Large intestine (tissue), 3 donors: ENCODE measurements around the gene ATP13A3. TPM values are rescaled to one million over a fixed set of nuclear protein-coding genes. Genes with fewer than 3 reads are reported as not detected.

Experiments used
- DNase-seq, 2 donors: peaks; one replicate each; pipeline versions ENCODE4 v3.0.0 to v3.0.0-alpha.2; 2013
- H3K27ac ChIP-seq: one replicate; pipeline ENCODE4 v1.5.1; 2013; ENCODE audit warnings: low read length
- H3K27me3 ChIP-seq: 2 replicates; pipeline ENCODE4 v1.6.1; 2013; ENCODE audit warnings: low read length; ENCODE audit not compliant: control insufficient read depth, insufficient read depth
- H3K36me3 ChIP-seq: 2 replicates; pipeline ENCODE4 v1.6.1; 2013; ENCODE audit warnings: low read length; ENCODE audit not compliant: control insufficient read depth, insufficient read depth
- H3K4me1 ChIP-seq: one replicate; pipeline ENCODE4 v1.6.1; 2013; ENCODE audit warnings: low read length; ENCODE audit not compliant: control insufficient read depth, insufficient read depth
- H3K4me3 ChIP-seq: one replicate; pipeline ENCODE4 v1.5.1; 2013; ENCODE audit warnings: low read length
- H3K9me3 ChIP-seq: one replicate; pipeline ENCODE4 v1.6.1; 2013; ENCODE audit warnings: mild to moderate bottlenecking, low read depth, low read length, moderate library complexity; ENCODE audit not compliant: control insufficient read depth
- WGBS: methylation state at CpG from one replicate; pipeline ENCODE4 v1.1.5; 2013; ENCODE audit warnings: low lambda C conversion rate; ENCODE audit not compliant: insufficient coverage; 5-methylcytosine and 5-hydroxymethylcytosine counted together
- polyA plus RNA-seq: library from polyadenylated mRNA; unstranded; fragments of 120-200 nt; gene quantifications from one replicate; pipeline ENCODE4 v1.2.1, GENCODE V29; 2013

ATP13A3 gene
- polyA plus RNA-seq, 1 donor, result 64.6 TPM

DNA sequence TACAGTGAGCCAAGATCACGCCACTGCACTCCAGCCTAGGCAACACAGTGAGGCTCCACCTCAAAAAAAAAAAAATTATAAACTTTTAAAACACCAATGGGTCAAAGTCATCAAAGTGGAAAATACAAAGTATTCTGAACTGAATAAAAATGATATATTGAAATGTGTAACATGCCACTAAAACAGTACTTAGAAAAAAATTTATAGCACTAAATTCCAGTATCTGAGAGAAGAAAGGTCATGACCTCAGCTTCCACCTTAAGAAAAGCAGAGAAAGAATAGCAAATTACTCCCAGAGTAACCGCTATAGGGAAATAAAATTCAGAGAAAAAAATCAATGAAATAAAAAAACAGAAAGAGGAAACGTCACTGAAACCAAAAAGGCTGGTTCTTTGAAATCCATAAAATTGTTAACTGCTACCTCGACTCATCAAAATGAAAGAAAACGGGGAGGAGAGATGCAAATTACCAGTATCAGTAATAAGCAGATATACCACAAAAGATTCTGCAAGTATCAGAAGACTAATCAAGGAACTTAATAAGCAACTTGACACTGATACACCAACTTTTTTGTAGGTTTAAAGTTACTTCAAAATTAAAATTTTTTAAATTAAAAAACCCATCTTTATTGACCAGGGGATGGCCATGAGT lies 20.8 kb downstream of the ATP13A3 start:
- Histone ChIP-seq H3K9me3 (no peaks in the 10 kb centered on the region), H3K36me3 (no peaks in the 10 kb centered on the region), H3K27me3 (no peaks in the 10 kb centered on the region), H3K4me3 (no peak overlapping the region), H3K4me1 (no peaks in the 10 kb centered on the region), H3K27ac (no peak overlapping the region)
- no peak for DNase-seq
- 64% methylated on average over 3 of the region's 5 CpGs for WGBS

DNA sequence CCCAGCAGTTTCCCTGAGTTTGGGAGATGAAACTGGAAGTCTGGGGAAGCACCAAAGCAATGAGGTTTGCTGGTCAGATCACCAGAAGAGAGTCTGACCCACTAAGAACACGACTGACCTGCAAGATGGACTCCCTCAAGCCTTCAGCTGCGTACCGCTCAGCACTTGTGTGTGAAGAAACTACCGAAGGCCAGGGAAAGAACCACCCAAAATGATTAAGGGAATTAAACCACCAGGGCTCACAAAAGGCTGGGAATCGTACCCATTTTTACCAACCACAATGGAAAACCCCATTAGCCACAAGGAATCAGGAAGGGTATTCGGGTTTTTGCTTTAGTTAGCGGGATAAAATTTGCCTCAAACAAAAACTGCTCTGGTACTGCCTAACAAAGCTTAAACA lies 21.6 kb downstream of the ATP13A3 start:
- DNase-seq, result no peak
- H3K4me1 ChIP-seq, result no peaks in the 10 kb centered on the region
- H3K27ac ChIP-seq, result no peak overlapping the region
- H3K9me3 ChIP-seq, result no peaks in the 10 kb centered on the region
- H3K4me3 ChIP-seq, result no peak overlapping the region
- peaks cover 4% of the 10 kb centered on the region for H3K36me3 ChIP-seq
- H3K27me3 ChIP-seq, result no peaks in the 10 kb centered on the region
- WGBS, result no CpG with 5 or more reads among the region's 7 CpGs

DNA sequence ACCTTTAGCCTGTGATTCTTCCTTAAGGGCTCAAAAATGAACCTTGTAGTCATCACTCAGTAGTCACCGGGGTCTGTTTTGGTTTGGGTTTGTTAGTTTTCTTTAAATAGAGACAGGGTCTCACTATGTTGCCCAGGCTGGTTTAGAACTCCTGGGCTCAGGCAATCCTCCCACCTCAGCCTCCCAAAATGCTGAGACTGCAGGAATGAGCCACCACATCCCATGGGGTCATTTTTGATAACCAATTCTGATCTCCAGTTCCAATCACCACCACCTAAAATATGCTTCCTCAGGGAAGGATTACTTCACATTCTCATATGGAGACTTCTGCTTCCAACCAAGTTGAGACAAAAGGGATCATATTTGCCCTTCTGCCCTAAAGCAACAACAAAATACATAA lies 22.1 kb downstream of the ATP13A3 start:
- no peak overlapping the region for H3K4me3 ChIP-seq

DNA sequence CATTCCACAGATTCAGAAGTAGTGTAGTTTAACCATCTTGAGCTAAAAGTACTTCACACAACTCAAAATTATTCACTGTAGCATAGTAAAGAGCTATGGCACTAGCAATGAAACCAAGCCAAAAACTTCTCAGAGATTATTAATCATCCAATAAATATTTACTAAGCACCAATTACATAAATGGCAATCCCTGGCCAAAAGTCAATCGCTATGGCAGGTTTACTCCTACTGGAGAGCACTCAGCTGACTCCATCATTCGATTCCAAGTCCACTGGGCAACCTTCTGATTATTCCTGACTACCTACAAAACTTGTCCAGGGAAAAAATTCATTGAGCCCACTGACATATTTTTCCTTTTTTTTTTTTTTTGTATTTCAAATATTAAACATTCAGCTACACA lies 23.9 kb downstream of the ATP13A3 start:
- H3K4me1 ChIP-seq, result no peaks in the 10 kb centered on the region
- H3K4me3 ChIP-seq, result no peak overlapping the region
- 67% methylated on average over 1 of the region's 2 CpGs for WGBS
- H3K36me3 ChIP-seq, result peaks cover 17% of the 10 kb centered on the region
- no peak for DNase-seq
- no peaks in the 10 kb centered on the region for H3K9me3 ChIP-seq
- no peak overlapping the region for H3K27ac ChIP-seq
- no peaks in the 10 kb centered on the region for H3K27me3 ChIP-seq

More for the DNA sequence above, 22.1 kb downstream of the ATP13A3 start:
- H3K4me1 ChIP-seq, result no peaks in the 10 kb centered on the region
- WGBS, result no CpG with 5 or more reads among the region's 1 CpG
- H3K36me3 ChIP-seq, result peaks cover 8% of the 10 kb centered on the region
- H3K27ac ChIP-seq, result no peak overlapping the region
- DNase-seq, result no peak
- H3K27me3 ChIP-seq, result no peaks in the 10 kb centered on the region
- no peaks in the 10 kb centered on the region for H3K9me3 ChIP-seq

DNA sequence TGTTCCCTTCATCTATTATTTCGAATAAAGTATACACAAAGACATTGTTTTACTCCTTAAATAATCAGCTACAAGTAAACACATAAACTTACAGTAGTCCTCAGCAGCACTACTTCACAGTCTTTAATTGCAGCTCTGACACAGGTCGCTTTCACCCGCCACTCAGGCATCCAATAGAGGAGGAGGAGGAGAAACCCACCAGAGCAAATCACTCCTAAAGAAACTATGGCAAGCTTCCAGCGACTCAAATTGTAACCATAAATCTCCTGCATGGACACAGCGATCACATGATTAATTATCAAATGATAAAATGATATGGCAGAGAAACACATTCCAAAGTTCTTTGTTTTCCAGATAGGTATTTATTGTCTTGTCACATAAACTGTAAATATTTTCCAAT lies 26.2 kb downstream of the ATP13A3 start:
- DNase-seq, result no peak
- no peaks in the 10 kb centered on the region for H3K9me3 ChIP-seq

DNA sequence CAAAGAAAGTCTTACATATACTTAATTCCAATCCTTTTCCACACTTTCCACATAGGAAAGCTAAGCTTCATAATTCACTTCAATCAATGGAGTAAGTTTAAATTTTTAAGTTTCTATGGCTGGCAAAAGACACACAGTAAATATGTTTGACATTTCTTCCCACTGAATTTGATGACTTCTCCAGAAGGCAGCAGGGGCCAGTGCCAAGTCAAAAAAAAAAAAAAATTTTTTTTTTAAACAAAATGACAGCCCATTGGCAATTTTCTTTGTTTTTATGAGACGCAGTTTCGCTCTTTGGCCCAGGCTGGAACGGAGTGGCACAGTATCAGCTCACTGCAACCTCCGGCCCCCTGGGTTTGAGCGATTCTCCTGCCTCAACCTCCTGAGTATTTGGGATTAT lies 28.7 kb downstream of the ATP13A3 start:
- no peak overlapping the region for H3K27ac ChIP-seq
- no CpG with 5 or more reads among the region's 5 CpGs for WGBS
- H3K4me1 ChIP-seq, result no peaks in the 10 kb centered on the region
- no peaks in the 10 kb centered on the region for H3K27me3 ChIP-seq
- peaks cover 29% of the 10 kb centered on the region for H3K36me3 ChIP-seq
- no peaks in the 10 kb centered on the region for H3K9me3 ChIP-seq
- no peak for DNase-seq
- no peak overlapping the region for H3K4me3 ChIP-seq

More for the DNA sequence above, 26.2 kb downstream of the ATP13A3 start:
- peaks cover 18% of the 10 kb centered on the region for H3K36me3 ChIP-seq
- no peaks in the 10 kb centered on the region for H3K4me1 ChIP-seq
- H3K27me3 ChIP-seq, result no peaks in the 10 kb centered on the region
- no peak overlapping the region for H3K27ac ChIP-seq
- WGBS, result 94% methylated on average over 2 of the region's 5 CpGs
- no peak overlapping the region for H3K4me3 ChIP-seq

DNA sequence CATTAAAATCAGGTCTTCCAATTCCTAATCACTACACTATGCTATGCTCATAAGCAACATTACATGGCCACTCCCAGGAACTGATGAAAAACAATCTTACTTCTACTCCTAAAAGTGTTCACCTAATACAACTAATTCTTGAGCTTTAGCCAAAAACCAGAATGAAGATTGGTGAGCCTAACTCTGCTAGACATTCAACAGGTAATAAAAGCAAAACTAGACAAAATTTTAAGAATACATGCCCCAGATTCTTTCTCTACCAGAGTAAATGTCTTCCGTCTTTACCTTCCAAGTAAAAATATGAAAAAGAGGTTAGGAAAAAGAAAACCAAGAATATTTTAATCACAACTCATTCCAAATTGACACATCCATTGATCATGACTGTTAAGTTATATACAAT lies 31.3 kb downstream of the ATP13A3 start:
- 100% methylated on average over 1 of the region's 1 CpG for WGBS
- Histone ChIP-seq H3K27ac (no peak overlapping the region), H3K4me1 (no peaks in the 10 kb centered on the region), H3K36me3 (peaks cover 46% of the 10 kb centered on the region), H3K4me3 (no peak overlapping the region), H3K27me3 (no peaks in the 10 kb centered on the region), H3K9me3 (no peaks in the 10 kb centered on the region)
- no peak for DNase-seq

DNA sequence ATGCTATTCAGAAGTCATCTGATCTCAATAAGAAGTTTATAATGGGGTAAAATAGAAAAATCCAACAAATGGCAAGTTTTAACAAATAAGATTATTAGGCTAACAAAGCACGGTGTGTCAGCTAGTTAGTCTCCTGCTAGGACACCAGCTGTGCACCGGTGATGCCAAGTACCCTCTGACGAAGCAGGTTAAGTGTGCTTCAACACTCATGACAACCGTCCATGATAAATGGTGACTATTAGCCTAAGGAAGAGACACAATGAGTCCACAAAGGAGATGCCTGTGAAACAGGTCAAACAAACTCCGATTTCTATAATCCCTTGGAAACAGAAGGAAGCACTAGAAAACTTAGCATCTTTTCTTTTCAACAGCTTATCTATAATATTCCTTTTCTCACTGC lies 36.5 kb downstream of the ATP13A3 start:
- Histone ChIP-seq H3K9me3 (no peaks in the 10 kb centered on the region), H3K36me3 (peaks cover 53% of the 10 kb centered on the region), H3K27me3 (no peaks in the 10 kb centered on the region), H3K27ac (no peak overlapping the region), H3K4me1 (no peaks in the 10 kb centered on the region), H3K4me3 (no peak overlapping the region)
- DNase-seq, result no peak
- no CpG with 5 or more reads among the region's 5 CpGs for whole genome bisulfite sequencing

DNA sequence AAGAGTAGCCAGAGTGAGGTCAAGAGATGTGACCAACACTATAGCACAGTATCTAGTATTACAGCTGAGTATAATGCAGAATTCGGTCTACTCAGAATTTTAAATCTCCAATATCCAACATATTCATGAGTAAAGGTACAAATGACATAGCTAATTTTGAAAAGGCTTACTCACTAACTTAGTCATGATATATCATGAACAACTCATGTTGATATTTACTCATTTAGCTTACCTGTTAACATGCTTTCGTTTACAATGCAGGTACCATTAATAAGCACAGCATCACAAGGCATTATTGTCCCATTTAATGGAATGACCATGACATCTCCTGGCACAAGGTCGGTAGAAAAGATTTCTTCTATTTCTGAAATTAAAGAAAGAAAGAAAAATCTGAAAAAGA lies 36.9 kb downstream of the ATP13A3 start:
- no peaks in the 10 kb centered on the region for H3K4me1 ChIP-seq
- H3K36me3 ChIP-seq, result peaks cover 54% of the 10 kb centered on the region
- DNase-seq, result no peak
- 100% methylated on average over 1 of the region's 3 CpGs for WGBS
- H3K27me3 ChIP-seq, result no peaks in the 10 kb centered on the region
- H3K9me3 ChIP-seq, result no peaks in the 10 kb centered on the region
- no peak overlapping the region for H3K4me3 ChIP-seq
- no peak overlapping the region for H3K27ac ChIP-seq

DNA sequence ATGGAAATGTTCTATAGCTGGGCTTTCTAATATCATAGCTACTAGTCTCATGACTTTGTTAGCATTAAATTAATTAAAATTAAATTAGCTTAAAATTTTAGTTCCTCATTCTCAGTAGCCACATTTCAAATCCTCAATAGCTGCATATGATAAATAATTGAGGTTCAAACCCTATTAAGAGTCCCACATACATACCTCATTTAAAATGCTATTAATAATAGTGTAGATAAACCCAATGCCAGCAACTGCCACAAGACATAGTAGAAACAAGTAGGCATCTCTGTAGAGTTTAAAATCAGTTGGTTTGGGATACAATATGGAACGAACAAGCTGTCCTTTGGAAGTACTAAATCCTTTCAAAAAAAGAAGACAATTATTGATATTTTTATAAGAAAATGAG lies 39.1 kb downstream of the ATP13A3 start:
- WGBS, result 100% methylated on average over 1 of the region's 1 CpG
- no peaks in the 10 kb centered on the region for H3K27me3 ChIP-seq

DNA sequence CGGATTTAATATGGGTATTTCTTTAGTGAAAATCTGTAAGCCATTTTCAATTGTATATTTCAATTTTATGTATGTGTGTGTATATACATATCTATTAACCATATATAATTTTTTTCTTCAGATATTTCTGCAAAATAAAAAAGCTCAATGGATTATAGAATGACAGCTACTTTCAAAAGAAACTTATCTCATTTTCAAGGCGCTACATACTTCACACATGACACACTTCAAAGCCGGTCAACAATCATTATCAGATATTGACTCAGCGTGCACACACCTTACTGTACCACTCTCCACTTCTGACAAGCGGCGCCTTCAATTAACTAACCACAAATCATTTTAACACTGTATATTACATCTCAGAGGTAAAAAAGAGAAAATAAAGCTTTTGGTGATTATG lies 39.6 kb downstream of the ATP13A3 start:
- no peaks in the 10 kb centered on the region for H3K27me3 ChIP-seq
- WGBS, result no CpG with 5 or more reads among the region's 6 CpGs
- H3K9me3 ChIP-seq, result no peaks in the 10 kb centered on the region
- no peaks in the 10 kb centered on the region for H3K4me1 ChIP-seq
- peak; percentile 24 to 63 for DNase-seq
- no peak overlapping the region for H3K27ac ChIP-seq
- H3K36me3 ChIP-seq, result peaks cover 47% of the 10 kb centered on the region
- no peak overlapping the region for H3K4me3 ChIP-seq

More for the DNA sequence above, 39.1 kb downstream of the ATP13A3 start:
- no peak overlapping the region for H3K4me3 ChIP-seq
- H3K36me3 ChIP-seq, result peaks cover 48% of the 10 kb centered on the region
- no peak for DNase-seq
- no peaks in the 10 kb centered on the region for H3K4me1 ChIP-seq
- no peaks in the 10 kb centered on the region for H3K9me3 ChIP-seq
- H3K27ac ChIP-seq, result no peak overlapping the region
